Measurements from ENCODE around the gene B3GLCT. TPM values are rescaled to one million over a fixed set of nuclear protein-coding genes. Genes with fewer than 3 reads are reported as not detected.

Gene B3GLCT
- 1 to 10 TPM; 3.1 to 3.2 TPM for total RNA-seq

GRCh38 chr13:31199849-31200636 lies at the start of gene B3GLCT:
B3GLCT (plus strand) TSS chr13:31199975; CDS start chr13:31200085, 110 bp downstream.
- Mint-ChIP-seq H3K27ac (peak within 1 kb of the TSS; percentile 81 to 88), H3K36me3 (no peaks in the 10 kb centered on the region), H3K9me3 (no peaks in the 10 kb centered on the region)
- DNase-seq (ENCODE audit: low spot score in 2 of 2) = peak; percentile 84 to 86
- ATAC-seq = peak; percentile 83 to 85

- Mint-ChIP-seq H3K36me3 (peaks cover 39 to 69% of the 10 kb centered on the region in 2 donors), H3K9me3 (no peaks in the 10 kb centered on the region), H3K27ac (peak overlapping the region in 1 of 2 donors; percentile 56)
- no peak for ATAC-seq
- no peak for DNase-seq (ENCODE audit: low spot score in 2 of 2)
Observed at GRCh38 chr13:31150315-31150985, 49.3 kb upstream of the B3GLCT start.

GRCh38 chr13:31151837-31152236 lies 47.9 kb upstream of the B3GLCT start:
- ATAC-seq (no peak), DNase-seq (ENCODE audit: low spot score in 2 of 2) (no peak)
- H3K9me3 Mint-ChIP-seq = no peaks in the 10 kb centered on the region
- H3K27ac Mint-ChIP-seq = no peak overlapping the region
- peaks cover 37 to 59% of the 10 kb centered on the region in 2 donors for H3K36me3 Mint-ChIP-seq

GRCh38 chr13:31154939-31155338 lies 44.8 kb upstream of the B3GLCT start:
- Mint-ChIP-seq H3K36me3 (peaks cover 43 to 66% of the 10 kb centered on the region in 2 donors), H3K9me3 (no peaks in the 10 kb centered on the region), H3K27ac (peak overlapping the region in 1 of 2 donors; percentile 4)
- DNase-seq (ENCODE audit: low spot score in 2 of 2) (no peak), ATAC-seq (peak in 1 of 2 donors; percentile 23)

GRCh38 chr13:31159306-31159705 lies 40.5 kb upstream of the B3GLCT start:
- ATAC-seq (no peak), DNase-seq (ENCODE audit: low spot score in 2 of 2) (no peak)
- Mint-ChIP-seq H3K9me3 (no peaks in the 10 kb centered on the region), H3K36me3 (peaks cover 47 to 51% of the 10 kb centered on the region in 2 donors), H3K27ac (peak overlapping the region; percentile 85 to 99)

GRCh38 chr13:31160857-31161556 lies 38.8 kb upstream of the B3GLCT start:
- H3K9me3 Mint-ChIP-seq = no peaks in the 10 kb centered on the region
- H3K27ac Mint-ChIP-seq = peak overlapping the region; percentile 98 to 99
- ATAC-seq (peak; percentile 8 to 18), DNase-seq (ENCODE audit: low spot score in 2 of 2) (peak; percentile 69 to 74)
- H3K36me3 Mint-ChIP-seq = peaks cover 39 to 41% of the 10 kb centered on the region in 2 donors

- ATAC-seq (peak; percentile 84), DNase-seq (ENCODE audit: low spot score in 2 of 2) (peak; percentile 97 to 99)
- peak within 1 kb of the TSS; percentile 98 to 99 for H3K27ac Mint-ChIP-seq
- no peaks in the 10 kb centered on the region for H3K9me3 Mint-ChIP-seq
- H3K36me3 Mint-ChIP-seq = peaks cover 39 to 41% of the 10 kb centered on the region in 2 donors
Observed at GRCh38 chr13:31161557-31162150, 38.1 kb upstream of the B3GLCT start, which contains the start of gene HSPH1. HSPH1 (minus strand) TSS chr13:31161904; CDS start chr13:31161582, 322 bp downstream.

GRCh38 chr13:31162151-31163008 lies 37.4 kb upstream of the B3GLCT start:
- ATAC-seq (peak; percentile 88 to 91), DNase-seq (ENCODE audit: low spot score in 2 of 2) (peak; percentile 87 to 96)
- peaks cover 37 to 39% of the 10 kb centered on the region in 2 donors for H3K36me3 Mint-ChIP-seq
- H3K9me3 Mint-ChIP-seq = no peaks in the 10 kb centered on the region
- peak overlapping the region; percentile 98 to 99 for H3K27ac Mint-ChIP-seq

GRCh38 chr13:31166591-31166990 lies 33.2 kb upstream of the B3GLCT start:
- Mint-ChIP-seq H3K9me3 (no peaks in the 10 kb centered on the region), H3K27ac (no peak overlapping the region), H3K36me3 (peaks cover 3 to 12% of the 10 kb centered on the region in 2 donors)
- DNase-seq (ENCODE audit: low spot score in 2 of 2) (no peak), ATAC-seq (no peak)

GRCh38 chr13:31167490-31167889 lies 32.3 kb upstream of the B3GLCT start:
- no peak overlapping the region for H3K27ac Mint-ChIP-seq
- ATAC-seq = peak; percentile 20 to 35
- peaks cover 0 to 5% of the 10 kb centered on the region in 2 donors for H3K36me3 Mint-ChIP-seq
- DNase-seq (ENCODE audit: low spot score in 2 of 2) = no peak
- H3K9me3 Mint-ChIP-seq = no peaks in the 10 kb centered on the region

GRCh38 chr13:31168166-31168565 lies 31.6 kb upstream of the B3GLCT start:
- Mint-ChIP-seq H3K9me3 (no peaks in the 10 kb centered on the region), H3K27ac (no peak overlapping the region), H3K36me3 (no peaks in the 10 kb centered on the region)
- no peak for ATAC-seq
- no peak for DNase-seq (ENCODE audit: low spot score in 2 of 2)

- Mint-ChIP-seq H3K36me3 (no peaks in the 10 kb centered on the region), H3K9me3 (no peaks in the 10 kb centered on the region)
Observed at GRCh38 chr13:31168736-31169135, 31.0 kb upstream of the B3GLCT start.

GRCh38 chr13:31172001-31172400 lies 27.8 kb upstream of the B3GLCT start:
- no peaks in the 10 kb centered on the region for H3K36me3 Mint-ChIP-seq
- no peak for ATAC-seq
- peaks cover under 1% of the 10 kb centered on the region in 2 donors for H3K9me3 Mint-ChIP-seq

More at GRCh38 chr13:31168736-31169135, 31.0 kb upstream of the B3GLCT start:
- no peak overlapping the region for H3K27ac Mint-ChIP-seq
- ATAC-seq (no peak), DNase-seq (ENCODE audit: low spot score in 2 of 2) (no peak)

GRCh38 chr13:31172535-31172934 lies 27.2 kb upstream of the B3GLCT start:
- peaks cover 5 to 6% of the 10 kb centered on the region in 2 donors for H3K9me3 Mint-ChIP-seq
- H3K27ac Mint-ChIP-seq = no peak overlapping the region
- DNase-seq (ENCODE audit: low spot score in 2 of 2) (no peak), ATAC-seq (no peak)
- no peaks in the 10 kb centered on the region for H3K36me3 Mint-ChIP-seq

More at GRCh38 chr13:31172001-31172400, 27.8 kb upstream of the B3GLCT start:
- DNase-seq (ENCODE audit: low spot score in 2 of 2) = no peak
- H3K27ac Mint-ChIP-seq = no peak overlapping the region

GRCh38 chr13:31174018-31174417 lies 25.8 kb upstream of the B3GLCT start:
- DNase-seq (ENCODE audit: low spot score in 2 of 2) = no peak
- Mint-ChIP-seq H3K27ac (no peak overlapping the region), H3K36me3 (no peaks in the 10 kb centered on the region), H3K9me3 (peaks cover 8 to 9% of the 10 kb centered on the region in 2 donors)
- no peak for ATAC-seq

Measured in activated naive CD4-positive, alpha-beta T cell treated with anti-CD3 and anti-CD28 coated beads, Interleukin-2, amount 50 U/mL, for 72 hours (primary cell).